Osteoblast (primary cell): ENCODE results near the gene PHF21A. TPM values are rescaled to one million over a fixed set of nuclear protein-coding genes. Genes with fewer than 3 reads are reported as not detected.

Experiments
- DNase-seq: peaks from one replicate; pipeline ENCODE4 v3.0.0; 2011; ENCODE audit warnings: low spot score, mixed read lengths; ENCODE audit not compliant: insufficient read length; ENCODE audit errors: missing footprints
- H2AFZ ChIP-seq: 2 replicates; pipeline ENCODE4 v1.6.0; 2011; ENCODE audit warnings: mild to moderate bottlenecking, low read length
- H3K27ac ChIP-seq: 2 replicates; pipeline ENCODE4 v1.5.1; 2011; ENCODE audit warnings: mild to moderate bottlenecking, low read depth, low read length, moderate library complexity
- H3K27me3 ChIP-seq: 2 replicates; pipeline ENCODE4 v1.6.0; 2012; ENCODE audit warnings: mild to moderate bottlenecking, control low read depth, inconsistent platforms, low read length, moderate library complexity; ENCODE audit not compliant: insufficient read depth
- H3K36me3 ChIP-seq: 2 replicates; pipeline ENCODE4 v1.5.1; 2011; ENCODE audit warnings: mild to moderate bottlenecking, low read length, control low read depth, moderate library complexity; ENCODE audit not compliant: insufficient read depth
- H3K4me1 ChIP-seq: 2 replicates; pipeline ENCODE4 v1.5.1; 2011; ENCODE audit warnings: mild to moderate bottlenecking, low read length, control low read depth, moderate library complexity; ENCODE audit not compliant: insufficient read depth
- H3K4me2 ChIP-seq: 2 replicates; pipeline ENCODE4 v1.6.0; 2011; ENCODE audit warnings: mild to moderate bottlenecking, low read length; ENCODE audit not compliant: insufficient read depth
- H3K4me3 ChIP-seq: fragments of 200-600 bp; sonication (generic); 3 replicates; pipeline ENCODE4 v1.5.1; 2012; ENCODE audit warnings: mild to moderate bottlenecking, low read length, inconsistent platforms; ENCODE audit not compliant: insufficient read depth
- H3K79me2 ChIP-seq: 2 replicates; pipeline ENCODE4 v1.6.0; 2012; ENCODE audit warnings: mild to moderate bottlenecking, low read length, control low read depth, inconsistent platforms; ENCODE audit not compliant: insufficient read depth
- H3K9me3 ChIP-seq: 2 replicates; pipeline ENCODE4 v1.5.1; 2011; ENCODE audit warnings: low read depth, low read length, control low read depth
- H4K20me1 ChIP-seq: 2 replicates; pipeline ENCODE4 v1.6.0; 2012; ENCODE audit warnings: mild to moderate bottlenecking, low read length, control low read depth; ENCODE audit not compliant: insufficient read depth
- CTCF ChIP-seq: IDR thresholded peaks from 2 replicates; pipeline ENCODE4 v1.5.1; 2011; ENCODE audit warnings: mild to moderate bottlenecking, low read depth, low read length, moderate library complexity; ENCODE audit errors: extremely low read depth
- total RNA-seq: library from RNA; depleted of rRNA; stranded (reverse); fragments of >200 nt; gene quantifications from 2 replicates; pipeline ENCODE4 v1.2.3, GENCODE V29; 2012

The PHF21A gene
- total RNA-seq, 1 donor, result 26.4 TPM

DNA sequence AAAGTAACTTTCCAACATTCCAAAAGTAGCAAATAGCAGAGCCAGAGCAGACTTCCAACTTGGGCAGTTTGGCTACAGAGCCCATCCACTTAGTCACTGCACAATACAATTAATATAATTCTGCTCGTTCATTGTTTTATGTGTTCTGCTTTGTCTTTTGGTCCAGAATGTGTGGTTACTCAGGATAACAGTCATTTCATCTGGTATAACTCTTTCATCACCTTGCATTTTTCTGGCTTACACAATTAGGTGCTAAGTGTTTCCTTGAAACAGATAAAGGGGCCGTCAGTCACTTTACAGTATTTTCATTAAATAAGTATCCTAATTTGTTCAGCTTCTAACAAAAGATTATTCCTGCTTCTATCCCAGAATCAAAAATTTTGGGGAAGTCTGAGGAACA is 111.6 kb downstream of the PHF21A start:
- no peak overlapping the region for H3K27ac ChIP-seq
- no peaks in the 10 kb centered on the region for H3K9me3 ChIP-seq
- no peak overlapping the region for H3K4me2 ChIP-seq
- no peaks in the 10 kb centered on the region for H3K27me3 ChIP-seq
- H4K20me1 ChIP-seq, result peaks cover 24% of the 10 kb centered on the region
- no peaks in the 10 kb centered on the region for H3K4me1 ChIP-seq
- H3K79me2 ChIP-seq, result no peaks in the 10 kb centered on the region
- no peak overlapping the region for H3K4me3 ChIP-seq
- no peaks in the 10 kb centered on the region for H3K36me3 ChIP-seq
- H2AFZ ChIP-seq, result no peak overlapping the region
- TF ChIP-seq CTCF, result no peak
- no peak for DNase-seq

GRCh38 chr11:46006418-46007070 is 114.7 kb downstream of the PHF21A start:
- H3K4me2 ChIP-seq, result no peak overlapping the region
- H2AFZ ChIP-seq, result no peak overlapping the region
- no peaks in the 10 kb centered on the region for H3K79me2 ChIP-seq
- H3K27ac ChIP-seq, result no peak overlapping the region
- H3K9me3 ChIP-seq, result no peaks in the 10 kb centered on the region
- DNase-seq, result no peak
- no peaks in the 10 kb centered on the region for H3K36me3 ChIP-seq
- no peaks in the 10 kb centered on the region for H3K27me3 ChIP-seq
- H3K4me1 ChIP-seq, result peaks cover 4% of the 10 kb centered on the region
- H3K4me3 ChIP-seq, result no peak overlapping the region
- peak; percentile 82 for TF ChIP-seq CTCF
- peaks cover 15% of the 10 kb centered on the region for H4K20me1 ChIP-seq

DNA sequence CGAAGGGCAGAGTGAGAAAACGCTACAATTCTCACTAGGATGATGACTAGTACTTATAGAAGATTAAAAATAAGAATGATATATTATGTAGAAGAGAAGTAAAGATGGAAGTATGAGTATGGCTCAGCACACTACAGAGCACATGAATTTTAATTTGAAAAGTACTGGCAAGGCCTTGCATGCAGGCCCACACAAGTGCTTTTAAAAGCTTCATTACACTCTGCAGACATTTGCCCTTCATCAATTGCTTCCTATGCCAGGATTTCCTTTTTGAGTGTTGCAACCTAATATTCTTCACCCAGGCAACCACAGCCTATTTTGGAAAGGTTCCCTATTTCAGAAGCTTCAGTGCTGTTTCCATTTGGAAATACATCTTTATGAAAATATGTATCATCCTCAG is 117.7 kb downstream of the PHF21A start:
- Histone ChIP-seq H4K20me1 (peaks cover 5% of the 10 kb centered on the region), H3K4me1 (peaks cover 9% of the 10 kb centered on the region), H3K27ac (no peak overlapping the region), H3K4me3 (no peak overlapping the region), H2AFZ (no peak overlapping the region), H3K79me2 (peaks cover 4% of the 10 kb centered on the region), H3K27me3 (no peaks in the 10 kb centered on the region), H3K4me2 (no peak overlapping the region), H3K9me3 (no peaks in the 10 kb centered on the region), H3K36me3 (no peaks in the 10 kb centered on the region)
- TF ChIP-seq CTCF, result no peak
- no peak for DNase-seq

DNA sequence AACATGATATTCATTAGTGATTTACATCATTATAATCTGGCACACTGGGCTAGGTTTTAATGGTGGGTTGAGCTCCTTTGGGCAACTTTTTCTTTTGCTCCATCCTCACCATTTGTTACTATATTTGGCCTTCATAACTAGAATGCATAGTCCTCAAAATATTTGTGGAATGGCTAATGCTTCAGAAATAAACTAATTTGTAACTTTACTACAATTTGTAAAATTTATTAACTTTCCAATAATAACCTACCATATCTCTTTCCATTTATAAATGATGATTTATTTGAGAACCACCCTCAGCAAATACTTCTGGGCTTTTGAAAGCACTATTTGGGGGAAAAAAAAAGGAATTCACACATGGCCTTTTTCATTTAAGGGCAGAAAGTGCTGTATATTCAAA is 119.1 kb downstream of the PHF21A start:
- peaks cover 8% of the 10 kb centered on the region for H4K20me1 ChIP-seq
- peaks cover 9% of the 10 kb centered on the region for H3K4me1 ChIP-seq
- DNase-seq, result no peak
- H2AFZ ChIP-seq, result no peak overlapping the region
- H3K9me3 ChIP-seq, result no peaks in the 10 kb centered on the region
- H3K36me3 ChIP-seq, result no peaks in the 10 kb centered on the region
- peaks cover 4% of the 10 kb centered on the region for H3K79me2 ChIP-seq
- no peak overlapping the region for H3K4me3 ChIP-seq
- H3K27me3 ChIP-seq, result no peaks in the 10 kb centered on the region
- peak overlapping the region; percentile 29 for H3K27ac ChIP-seq
- no peak for TF ChIP-seq CTCF
- H3K4me2 ChIP-seq, result no peak overlapping the region
